DOHH2 (cell line): ENCODE results near the gene MTMR2.

Source experiments
- H3F3A ChIP-seq: fragments of 200-600 bp; sonication (generic), shearing (Covaris generic); 2 replicates; pipeline ENCODE4 v1.6.0; 2016; ENCODE audit warnings: antibody characterized with exemption, mild to moderate bottlenecking; ENCODE audit not compliant: control insufficient read depth, insufficient read depth
- H3K27ac ChIP-seq: fragments of 200-600 bp; sonication (generic); 2 replicates; pipeline ENCODE4 v1.5.1; 2014; ENCODE audit warnings: low read depth, mild to moderate bottlenecking, low read length, moderate library complexity
- H3K27me3 ChIP-seq: fragments of 200-600 bp; sonication (generic); 2 replicates; pipeline ENCODE4 v1.6.1; 2014; ENCODE audit warnings: mild to moderate bottlenecking, low read length, mixed read lengths; ENCODE audit not compliant: control insufficient read depth
- H3K36me3 ChIP-seq: fragments of 200-600 bp; sonication (generic); 2 replicates; pipeline ENCODE4 v1.6.1; 2014; ENCODE audit warnings: mild to moderate bottlenecking, low read length, moderate library complexity, mixed read lengths; ENCODE audit not compliant: control insufficient read depth
- H3K4me1 ChIP-seq: fragments of 200-600 bp; sonication (generic); 2 replicates; pipeline ENCODE4 v1.6.1; 2014; ENCODE audit warnings: mild to moderate bottlenecking, low read length, mixed read lengths; ENCODE audit not compliant: control insufficient read depth
- H3K4me2 ChIP-seq: fragments of 200-600 bp; sonication (generic); 2 replicates; pipeline ENCODE4 v1.6.0; 2014; ENCODE audit warnings: mild to moderate bottlenecking, low read length, moderate library complexity
- H3K4me3 ChIP-seq: fragments of 200-600 bp; sonication (generic); 2 replicates; pipeline ENCODE4 v1.5.1; 2014; ENCODE audit warnings: mild to moderate bottlenecking, low read length, mixed read lengths
- H3K79me2 ChIP-seq: fragments of 200-600 bp; sonication (generic); 2 replicates; pipeline ENCODE4 v1.6.1; 2014; ENCODE audit warnings: mild to moderate bottlenecking, low read length, mixed read lengths; ENCODE audit not compliant: control insufficient read depth
- H3K9me2 ChIP-seq: fragments of 200-600 bp; sonication (generic); replicated peaks from 2 replicates; pipeline ENCODE4 v1.6.1; 2014; ENCODE audit warnings: mild to moderate bottlenecking, low read length, mixed read lengths; ENCODE audit not compliant: control insufficient read depth
- H3K9me3 ChIP-seq: fragments of 200-600 bp; sonication (generic); 2 replicates; pipeline ENCODE4 v1.6.1; 2014; ENCODE audit warnings: antibody characterized with exemption, low read length, mixed read lengths; ENCODE audit not compliant: control insufficient read depth, insufficient read depth
- H4K20me1 ChIP-seq: fragments of 200-600 bp; sonication (generic); 2 replicates; pipeline ENCODE4 v1.6.0; 2014; ENCODE audit warnings: low read depth, mild to moderate bottlenecking, antibody characterized with exemption, low read length, moderate library complexity; ENCODE audit not compliant: control insufficient read depth, insufficient read depth
- EZH2phosphoT487 ChIP-seq: fragments of 200-600 bp; sonication (generic); IDR thresholded peaks from 2 replicates; pipeline ENCODE4 v1.6.1; 2017; ENCODE audit warnings: borderline replicate concordance, mild to moderate bottlenecking, antibody characterized with exemption, low read length, moderate library complexity, mixed read lengths
- TF ChIP-seq, protein P1 (sequence below): fragments of 200-600 bp; sonication (generic); IDR thresholded peaks from one replicate; pipeline ENCODE4 v1.5.1; 2014; ENCODE audit warnings: antibody characterized with exemption, mild to moderate bottlenecking, low read depth, low read length; ENCODE audit not compliant: poor library complexity, severe bottlenecking

The MTMR2 gene

DNA sequence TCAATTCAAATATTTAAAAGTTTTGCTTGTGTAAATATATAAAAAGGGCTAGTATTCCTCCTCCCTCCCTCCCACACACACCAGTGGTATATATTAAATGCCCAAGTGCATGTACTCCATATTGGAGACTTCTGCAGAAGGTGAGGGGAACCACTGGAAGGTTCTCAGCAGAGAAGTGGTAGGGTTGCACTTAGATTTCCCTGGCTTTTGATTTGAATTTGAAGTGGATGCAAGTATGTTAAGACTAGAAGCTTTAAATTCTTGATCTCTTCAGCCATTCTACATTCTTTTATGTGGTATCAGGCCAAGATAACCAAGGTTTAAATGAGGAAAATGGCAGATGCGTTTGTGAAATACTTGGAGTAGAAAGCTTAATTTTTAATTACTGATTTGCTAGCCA lies 90.5 kb downstream of the MTMR2 start:
- Histone ChIP-seq H3K4me2 (no peak overlapping the region), H3K9me3 (no peaks in the 10 kb centered on the region), H3K4me1 (no peaks in the 10 kb centered on the region), H3F3A (peaks cover 3% of the 10 kb centered on the region; the same call in 1 of the 2 replicates), H3K4me3 (no peak overlapping the region), H3K27ac (no peak overlapping the region), H4K20me1 (no peaks in the 10 kb centered on the region), H3K27me3 (no peaks in the 10 kb centered on the region), H3K36me3 (peaks cover 87% of the 10 kb centered on the region), H3K79me2 (no peaks in the 10 kb centered on the region), H3K9me2 (no peaks in the 10 kb centered on the region)
- no peak for TF ChIP-seq EZH2phosphoT487
- TF ChIP-seq, protein P1, sequence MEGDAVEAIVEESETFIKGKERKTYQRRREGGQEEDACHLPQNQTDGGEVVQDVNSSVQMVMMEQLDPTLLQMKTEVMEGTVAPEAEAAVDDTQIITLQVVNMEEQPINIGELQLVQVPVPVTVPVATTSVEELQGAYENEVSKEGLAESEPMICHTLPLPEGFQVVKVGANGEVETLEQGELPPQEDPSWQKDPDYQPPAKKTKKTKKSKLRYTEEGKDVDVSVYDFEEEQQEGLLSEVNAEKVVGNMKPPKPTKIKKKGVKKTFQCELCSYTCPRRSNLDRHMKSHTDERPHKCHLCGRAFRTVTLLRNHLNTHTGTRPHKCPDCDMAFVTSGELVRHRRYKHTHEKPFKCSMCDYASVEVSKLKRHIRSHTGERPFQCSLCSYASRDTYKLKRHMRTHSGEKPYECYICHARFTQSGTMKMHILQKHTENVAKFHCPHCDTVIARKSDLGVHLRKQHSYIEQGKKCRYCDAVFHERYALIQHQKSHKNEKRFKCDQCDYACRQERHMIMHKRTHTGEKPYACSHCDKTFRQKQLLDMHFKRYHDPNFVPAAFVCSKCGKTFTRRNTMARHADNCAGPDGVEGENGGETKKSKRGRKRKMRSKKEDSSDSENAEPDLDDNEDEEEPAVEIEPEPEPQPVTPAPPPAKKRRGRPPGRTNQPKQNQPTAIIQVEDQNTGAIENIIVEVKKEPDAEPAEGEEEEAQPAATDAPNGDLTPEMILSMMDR = no peak

DNA sequence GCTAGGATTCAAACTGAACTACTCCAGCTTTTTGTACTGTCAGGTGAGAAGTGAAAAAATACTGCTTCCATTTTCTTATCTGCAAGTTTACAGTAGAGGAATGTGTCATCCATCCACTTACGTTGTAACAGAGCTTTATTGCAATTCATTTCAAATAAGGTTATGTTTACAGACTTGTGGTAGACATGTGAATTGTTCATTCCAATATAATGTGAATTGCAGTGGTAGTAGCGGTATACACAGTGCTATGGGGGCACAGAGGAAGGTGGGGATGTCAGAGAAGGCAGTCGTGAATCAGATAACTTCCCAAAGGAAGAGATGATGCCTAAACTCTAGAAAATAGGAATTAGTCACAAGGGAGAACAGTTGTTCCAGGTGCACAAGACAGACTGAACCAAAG lies 91.1 kb downstream of the MTMR2 start:
- Histone ChIP-seq H3K4me1 (no peaks in the 10 kb centered on the region), H3K79me2 (no peaks in the 10 kb centered on the region), H3K4me3 (no peak overlapping the region), H4K20me1 (no peaks in the 10 kb centered on the region), H3K36me3 (peaks cover 87% of the 10 kb centered on the region), H3K9me2 (no peaks in the 10 kb centered on the region), H3K27me3 (no peaks in the 10 kb centered on the region), H3K27ac (no peak overlapping the region), H3K4me2 (no peak overlapping the region), H3K9me3 (no peaks in the 10 kb centered on the region), H3F3A (peaks cover 3% of the 10 kb centered on the region; the same call in 1 of the 2 replicates)
- TF ChIP-seq, protein P1 = no peak
- no peak for TF ChIP-seq EZH2phosphoT487

- Histone ChIP-seq H3K27me3 (no peaks in the 10 kb centered on the region), H3K9me3 (no peaks in the 10 kb centered on the region), H4K20me1 (no peaks in the 10 kb centered on the region), H3K4me3 (no peak overlapping the region), H3K9me2 (no peaks in the 10 kb centered on the region), H3K36me3 (peaks cover 91% of the 10 kb centered on the region), H3F3A (peaks cover 3% of the 10 kb centered on the region; the same call in 1 of the 2 replicates), H3K27ac (no peak overlapping the region), H3K79me2 (no peaks in the 10 kb centered on the region), H3K4me1 (no peaks in the 10 kb centered on the region), H3K4me2 (no peak overlapping the region)
- no peak for TF ChIP-seq EZH2phosphoT487
- TF ChIP-seq, protein P1 = no peak
Observed at GRCh38 chr11:95831198-95831883, 92.6 kb downstream of the MTMR2 start.
